ENCODE results near the gene MED13.
"Not testable (repeated sequence)": the region's sequence is repeated elsewhere in the genome, so short reads cannot be mapped to it uniquely, and the experiment has no call there.

The MED13 gene

DNA sequence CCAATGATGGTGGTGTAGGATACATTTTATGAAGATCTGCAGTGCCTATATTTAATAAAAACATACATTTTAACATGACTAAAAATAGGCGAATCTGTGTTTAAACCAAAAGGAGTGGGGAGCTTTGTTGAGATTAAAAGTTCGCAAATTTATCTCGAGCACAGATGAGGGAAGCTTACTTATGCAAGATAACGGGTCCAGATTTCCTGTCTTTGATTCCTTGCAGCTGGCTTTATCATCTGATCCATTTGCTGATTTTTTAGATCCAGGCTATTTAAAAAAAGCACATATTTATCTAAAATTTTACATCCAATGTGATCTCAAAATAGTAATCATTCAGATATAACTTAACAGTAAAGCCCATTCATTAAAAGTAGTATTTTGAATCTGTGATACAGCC, 80.3 kb downstream of the MED13 start:
- DNase-seq = no peak

DNA sequence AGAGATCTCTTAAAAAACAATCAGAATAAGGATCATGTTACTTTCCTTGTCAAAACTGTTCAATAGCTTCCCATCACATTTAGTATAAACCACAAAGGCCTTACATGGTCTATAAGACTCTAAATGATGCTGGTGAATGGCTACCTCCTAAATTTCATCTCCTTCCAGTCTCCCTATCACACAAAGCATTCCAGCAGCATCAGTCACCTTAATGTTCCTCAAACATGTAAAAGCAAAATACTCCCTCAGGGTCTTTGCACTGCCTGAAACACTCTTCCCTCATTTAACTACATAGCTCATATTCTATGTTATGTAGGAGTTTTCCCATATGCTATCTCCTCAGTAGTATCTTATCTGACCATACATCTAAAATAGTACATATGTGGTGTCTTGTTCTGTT, 83.8 kb downstream of the MED13 start:
- no peak for DNase-seq

DNA sequence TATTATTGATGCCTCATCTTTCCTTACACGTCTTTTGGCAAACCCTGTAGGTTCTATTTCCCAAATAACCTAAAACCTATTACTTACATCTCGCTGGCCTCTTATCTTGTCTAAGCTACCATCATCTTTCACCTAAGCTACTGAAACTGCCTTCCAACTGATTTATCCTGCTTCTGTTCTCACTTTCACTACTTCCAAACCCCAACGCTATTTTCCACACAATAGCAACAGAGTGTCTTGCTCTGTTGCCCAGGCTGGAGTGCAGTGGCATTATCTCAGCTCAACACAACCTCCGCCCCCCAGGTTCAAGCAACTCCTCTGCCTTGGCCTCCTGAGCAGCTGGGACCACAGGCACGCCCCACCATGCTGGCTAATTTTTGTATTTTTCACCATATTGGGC, 84.5 kb downstream of the MED13 start:
- DNase-seq = no peak

DNA sequence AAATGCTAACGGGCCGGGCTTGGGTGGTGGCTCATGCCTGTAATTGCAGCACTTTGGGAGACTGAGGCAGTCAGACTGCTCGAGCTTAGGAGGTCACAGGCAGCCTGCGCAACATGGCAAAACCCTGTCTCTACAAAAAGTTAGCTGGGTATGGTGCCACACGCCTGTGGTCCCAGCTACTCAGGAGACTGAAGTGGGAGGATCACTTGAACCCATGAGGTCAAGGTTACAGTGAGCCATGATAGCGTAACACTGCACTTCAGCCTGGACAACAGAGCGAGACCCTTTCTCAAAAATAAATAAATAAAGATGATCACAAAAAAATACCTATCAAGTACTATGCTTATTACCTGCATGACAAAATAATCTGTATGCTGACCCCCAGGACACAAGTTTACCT, 91.0 kb downstream of the MED13 start:
- no peak for DNase-seq

DNA sequence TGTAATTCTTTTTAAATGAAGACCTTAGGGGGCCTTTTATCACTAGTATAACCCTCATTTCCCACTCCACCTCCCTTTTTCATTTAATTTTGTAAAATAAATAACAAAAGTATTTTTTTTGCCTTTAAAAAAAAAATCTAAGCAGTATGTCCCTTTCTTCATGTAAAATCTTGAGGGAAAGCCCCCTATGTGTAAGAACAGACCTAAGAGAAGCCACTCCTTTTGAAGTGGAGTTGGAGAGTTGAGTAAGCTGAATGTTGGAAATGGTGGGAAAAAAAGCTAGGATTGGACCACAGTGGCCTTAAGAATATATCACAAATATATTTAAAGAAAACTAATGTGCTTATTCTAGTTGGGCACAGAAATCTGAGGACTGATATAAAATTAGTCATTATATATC, 92.8 kb downstream of the MED13 start:
- DNase-seq = no peak

DNA sequence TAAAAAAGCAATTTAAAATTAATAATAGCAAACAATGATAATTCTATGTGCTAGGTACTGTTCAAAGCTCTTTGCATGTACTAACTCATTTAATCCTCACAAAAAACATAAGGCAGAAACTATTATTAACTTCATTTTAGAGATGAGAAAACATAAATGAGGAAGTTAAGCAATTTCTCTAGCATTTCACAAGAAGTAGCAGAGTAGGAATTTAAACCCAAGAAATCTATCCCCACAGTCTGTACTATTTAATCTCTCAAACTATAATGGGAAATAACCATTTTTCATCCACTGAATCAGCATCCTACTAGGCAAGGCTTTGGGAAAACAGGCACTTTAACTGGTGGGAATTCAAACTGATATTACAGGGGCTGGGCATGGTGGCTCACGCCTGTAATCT, 95.0 kb downstream of the MED13 start:
- DNase-seq = no peak

DNA sequence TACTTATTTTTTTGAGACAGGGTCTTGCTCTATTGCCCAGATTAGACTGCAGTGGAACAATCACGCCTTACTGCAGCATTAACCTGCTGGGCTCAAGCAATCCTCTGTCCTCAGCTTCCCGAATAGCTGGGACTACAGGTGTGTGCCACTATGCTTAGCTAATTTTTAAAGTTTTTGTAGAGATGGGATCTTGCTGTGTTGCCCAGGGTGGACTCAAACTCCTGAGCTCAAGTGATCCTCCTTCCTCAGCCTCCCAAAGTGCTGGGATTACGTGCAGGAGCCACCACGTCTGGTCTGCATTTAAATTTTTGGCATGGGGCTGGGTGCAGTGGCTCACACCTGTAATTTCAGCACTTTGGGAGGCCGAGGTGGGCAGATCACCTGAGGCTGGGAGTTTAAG, 96.3 kb downstream of the MED13 start:
- DNase-seq = no peak

DNA sequence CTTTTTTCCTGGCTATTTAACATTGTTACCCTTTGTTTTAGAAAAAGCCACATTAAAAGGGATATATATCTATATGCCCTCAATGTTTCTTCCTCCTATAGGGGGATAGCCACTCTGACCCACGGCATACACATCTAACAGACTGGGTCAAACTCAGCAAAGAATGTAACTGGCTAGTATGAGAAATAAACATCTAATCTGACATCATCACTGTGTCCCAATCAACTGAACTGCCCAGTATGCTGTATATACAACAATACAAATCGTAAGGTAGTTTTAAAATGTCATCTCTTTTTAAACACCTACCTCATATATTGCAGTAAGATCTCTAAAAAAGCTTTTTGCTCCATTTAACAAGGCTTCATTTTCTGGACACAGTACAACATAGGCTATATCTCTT, 97.3 kb downstream of the MED13 start:
- no peak for DNase-seq

DNA sequence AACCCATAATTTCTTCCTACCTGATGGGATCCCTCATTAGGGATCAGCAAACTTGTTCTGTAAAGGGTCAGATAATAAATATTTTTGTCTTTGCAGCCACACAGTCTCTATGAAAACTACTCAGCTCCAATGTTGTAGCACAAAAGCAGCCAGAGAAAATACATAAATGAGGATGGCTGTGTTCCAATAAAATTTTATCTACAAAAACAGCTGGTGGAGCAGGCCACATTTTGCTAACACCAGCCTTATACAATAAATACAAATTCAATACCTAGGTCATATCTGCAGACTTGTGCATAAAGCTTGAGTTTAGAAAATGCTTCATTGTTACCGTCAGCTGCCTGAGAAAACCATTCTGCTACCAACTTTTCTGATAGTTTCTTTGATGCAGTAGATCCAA, 98.9 kb downstream of the MED13 start:
- no peak for DNase-seq

DNA sequence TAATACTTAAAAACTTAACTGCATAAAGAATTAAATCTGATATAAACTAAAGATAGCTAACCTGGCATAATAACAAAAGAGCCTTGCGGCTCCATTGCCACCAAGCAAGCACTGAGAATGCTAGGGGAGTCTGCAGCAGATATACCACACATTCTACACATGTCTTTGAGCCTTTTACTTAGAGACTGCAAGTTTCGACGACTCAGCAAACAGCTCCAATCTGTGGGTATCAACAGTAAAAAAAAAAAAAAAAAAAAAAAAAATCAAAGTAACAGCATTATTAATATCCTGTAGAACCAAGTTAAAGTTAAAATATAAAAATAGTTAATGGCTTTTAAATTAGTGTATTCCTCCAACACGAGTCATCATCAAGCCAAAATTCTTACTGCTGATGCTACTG, 109.5 kb downstream of the MED13 start:
- DNase-seq = no peak

DNA sequence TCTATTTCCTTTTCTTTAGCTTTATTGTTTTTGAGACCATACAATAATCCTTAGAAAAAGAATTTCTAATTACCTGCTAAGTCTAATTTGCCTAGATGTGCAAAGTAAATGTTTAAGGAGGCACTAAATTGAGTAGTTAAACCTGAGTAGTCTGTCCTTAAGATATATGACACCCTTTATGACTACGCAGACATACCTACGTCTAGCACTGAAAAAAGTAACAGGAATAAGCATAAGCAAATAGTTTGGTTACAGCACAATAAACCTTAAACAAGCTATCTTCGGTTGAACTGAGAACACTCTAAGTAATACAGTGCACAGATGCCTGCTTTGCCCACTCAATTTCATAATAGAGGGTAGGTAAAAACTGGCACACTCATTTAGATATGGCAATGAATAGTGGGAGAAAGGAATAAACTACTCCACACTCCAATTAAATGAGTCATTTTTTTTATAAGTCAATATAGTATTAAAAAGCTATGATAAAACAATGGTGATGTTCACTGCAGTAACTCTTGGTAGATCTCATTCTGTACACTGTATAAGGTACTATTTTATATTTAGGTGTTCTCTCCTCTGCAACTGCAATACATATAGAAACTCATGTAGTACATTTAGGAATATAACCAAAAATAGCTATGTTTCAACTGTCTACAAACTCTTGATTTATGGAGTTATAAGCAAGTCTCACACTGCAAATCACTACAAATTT, 117.6 kb downstream of the MED13 start:
- DNase-seq = no peak

DNA sequence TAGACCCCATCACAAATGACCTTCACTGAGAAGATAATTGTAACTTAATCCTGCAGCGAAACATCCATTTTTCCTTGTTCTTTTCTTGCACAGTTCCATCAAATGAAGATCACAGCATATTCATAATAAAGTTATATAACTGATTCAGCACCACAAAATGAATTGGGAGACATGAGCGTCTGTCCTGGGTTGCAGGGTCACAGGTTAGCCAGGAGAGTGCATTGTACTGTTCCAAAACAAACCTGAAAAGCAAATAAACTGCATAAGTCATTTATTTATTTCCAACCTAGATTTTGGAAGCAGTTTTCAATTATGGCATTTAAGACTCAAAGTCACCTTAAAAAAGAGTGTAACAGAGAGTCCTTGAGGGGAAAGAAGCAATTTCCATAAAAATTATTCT, 118.7 kb downstream of the MED13 start:
- DNase-seq = no peak

DNA sequence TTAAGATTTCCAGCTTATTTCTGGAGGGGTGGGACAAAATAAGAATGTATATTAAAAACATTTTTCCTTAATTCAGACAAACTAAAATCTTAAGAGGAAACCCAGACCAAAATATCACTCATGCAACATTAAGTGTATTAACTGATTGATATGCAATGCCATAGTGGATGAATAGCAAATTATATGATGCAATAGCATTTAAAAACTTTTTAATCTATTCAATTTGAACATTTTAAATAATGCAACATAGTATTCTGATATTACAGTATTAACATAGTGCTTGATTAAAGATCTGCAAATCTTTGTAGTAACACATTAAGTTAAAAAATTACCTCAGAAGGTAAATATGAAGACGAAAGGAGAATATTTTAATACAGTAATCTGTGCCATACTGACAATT, 122.0 kb downstream of the MED13 start:
- DNase-seq = no peak

DNA sequence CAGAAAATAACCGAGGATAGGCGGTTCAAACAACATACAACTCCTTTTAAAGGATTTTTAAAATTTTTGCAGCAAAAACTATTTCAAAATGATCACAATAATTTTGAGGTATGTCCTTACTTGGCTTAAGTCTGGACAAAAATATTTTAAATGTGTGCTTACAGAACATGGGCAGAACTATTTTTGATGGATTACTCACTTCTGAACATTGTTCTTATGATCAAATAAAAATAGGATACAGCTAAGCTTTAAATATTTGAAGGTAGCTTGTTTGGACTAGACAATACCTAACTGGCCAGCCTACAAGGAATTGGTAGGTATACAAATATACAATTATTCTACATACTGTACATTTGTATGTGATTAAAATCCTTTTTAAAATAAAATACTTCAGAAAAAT, 123.0 kb downstream of the MED13 start:
- no peak for DNase-seq

DNA sequence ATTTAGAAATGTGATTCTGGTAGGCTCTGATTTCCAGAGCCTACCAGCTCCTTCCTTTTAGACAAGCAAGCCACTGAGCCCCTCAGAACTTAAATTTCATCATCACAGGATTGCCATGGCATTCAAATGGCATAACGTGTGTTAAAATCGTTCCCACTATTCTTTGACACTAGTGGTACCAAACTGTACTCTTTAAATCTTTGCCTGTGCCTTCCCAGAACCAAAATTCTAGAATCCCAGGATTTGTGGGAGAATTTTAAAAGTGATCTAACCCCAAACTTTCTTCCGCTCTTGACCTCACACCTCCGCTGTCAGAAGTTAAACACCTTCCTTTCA, 137.0 kb downstream of the MED13 start:
- no peak for DNase-seq

DNA sequence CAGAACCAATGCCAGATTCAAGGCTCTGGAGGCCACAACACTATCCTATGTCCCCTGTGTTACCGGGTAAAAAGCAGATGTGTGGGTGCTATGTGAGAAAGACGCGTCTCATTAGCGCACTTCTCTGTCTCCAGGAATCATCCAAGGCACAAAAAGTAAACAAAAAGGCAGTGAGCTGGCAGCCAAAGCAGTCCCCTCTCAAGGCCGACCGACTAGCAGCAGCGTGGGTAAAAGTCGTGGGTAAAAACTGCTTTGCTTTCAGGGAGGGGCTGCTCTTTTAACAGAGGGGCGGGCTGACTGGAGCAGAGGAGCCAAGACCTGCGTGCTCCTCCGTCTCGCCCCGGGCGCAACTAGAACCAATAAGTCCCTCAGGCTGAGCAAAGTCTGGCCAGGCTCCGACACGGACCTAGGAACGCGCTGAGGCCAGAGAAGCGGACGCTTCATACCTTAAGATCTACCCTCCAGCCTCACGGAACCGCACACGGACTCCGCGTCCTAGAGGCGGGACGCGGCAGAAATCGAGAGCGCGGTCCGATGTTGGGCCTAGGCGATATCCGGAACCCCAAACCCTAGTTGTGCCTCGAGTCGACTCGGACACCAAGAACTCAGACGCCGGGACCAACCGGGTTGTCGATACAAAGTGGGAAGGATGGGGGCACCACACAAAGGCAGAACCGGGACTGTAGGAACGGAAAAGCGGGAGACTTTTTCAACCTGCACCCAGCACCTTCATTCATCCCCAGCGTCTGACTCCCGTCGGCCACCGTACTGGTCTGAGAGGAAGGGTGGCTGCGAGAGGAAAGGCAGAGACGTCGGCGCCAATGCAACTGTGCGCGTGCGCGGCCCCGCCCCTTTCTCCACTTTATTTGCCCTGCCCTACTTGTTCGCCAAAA, 137.6 kb downstream of the MED13 start, which contains the start of gene INTS2:
INTS2 (minus strand) TSS at position 775 of the 893 bp plus-strand sequence. CDS start 1,338 bp downstream, outside the sequence.
- DNase-seq = peak; percentile 92

DNA sequence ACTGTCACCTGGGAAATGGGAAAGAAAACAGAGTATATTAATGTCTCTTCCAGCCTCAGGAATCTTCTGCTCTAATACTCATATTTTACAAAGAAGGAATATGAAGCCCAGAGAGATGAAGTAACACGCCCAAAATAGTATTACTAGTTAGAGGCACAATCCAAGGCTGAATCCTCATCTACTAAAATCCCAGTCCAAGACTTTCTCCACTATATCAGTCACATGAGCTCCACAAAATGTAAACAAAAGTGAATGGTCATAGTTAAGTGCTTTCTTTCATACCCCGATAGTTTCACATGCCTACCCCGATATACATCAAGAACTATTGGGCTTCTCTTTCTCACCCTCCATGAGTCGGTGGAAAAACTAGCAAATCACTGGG, 138.3 kb downstream of the MED13 start:
- no peak for DNase-seq

DNA sequence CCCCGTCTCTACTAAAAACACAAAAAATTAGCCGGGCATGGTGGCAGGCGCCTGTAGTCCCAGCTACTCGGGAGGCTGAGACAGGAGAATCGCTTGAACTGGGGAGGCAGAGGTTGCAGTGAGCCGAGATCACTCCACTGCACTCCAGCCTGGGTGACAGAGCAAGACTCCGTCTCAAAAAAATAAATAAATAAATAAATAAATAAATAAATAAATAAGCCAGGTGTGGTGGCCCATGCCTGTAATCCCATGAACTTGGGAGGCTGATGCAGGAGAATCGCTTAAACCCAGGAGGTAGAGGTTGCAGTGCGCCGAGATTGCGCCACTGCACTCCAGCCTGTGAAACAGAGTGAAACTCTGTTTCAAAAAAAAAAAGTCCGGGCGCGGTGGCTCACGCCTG, 149.9 kb downstream of the MED13 start:
- DNase-seq = not testable (repeated sequence)

DNA sequence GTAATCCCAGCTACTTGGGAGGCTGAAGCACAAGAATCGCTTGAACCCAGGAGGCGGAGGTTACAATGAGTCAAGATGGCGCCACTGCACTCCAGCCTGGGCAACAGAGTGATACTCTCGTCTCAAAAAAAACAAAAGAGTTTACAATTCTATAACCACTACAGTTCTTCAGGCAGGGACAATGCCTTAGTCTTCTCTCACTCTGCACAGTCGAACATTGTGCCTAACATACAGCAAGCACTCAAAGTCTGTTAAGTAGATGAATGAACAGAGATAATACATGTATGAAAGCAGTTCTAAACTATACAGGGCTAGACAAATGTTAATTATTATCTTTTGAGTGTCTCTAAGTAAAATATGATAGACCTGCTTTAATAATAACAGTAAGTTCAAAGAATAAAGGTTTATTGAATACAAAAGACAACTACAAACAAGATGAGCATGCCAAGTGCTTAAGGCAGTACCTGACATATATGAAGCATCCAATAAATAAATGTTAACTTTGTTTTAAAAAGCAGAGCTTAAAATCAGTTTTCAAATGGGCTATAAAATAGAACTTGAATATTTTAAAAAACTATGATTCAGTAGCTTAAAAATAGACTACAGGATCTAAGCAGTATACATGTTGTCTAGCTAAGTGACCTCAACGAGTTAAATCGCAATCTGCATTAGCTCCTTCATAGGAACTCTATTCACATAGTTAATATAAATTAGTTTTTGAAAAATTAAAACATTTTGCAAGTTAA, 156.6 kb downstream of the MED13 start:
- DNase-seq = no peak

DNA sequence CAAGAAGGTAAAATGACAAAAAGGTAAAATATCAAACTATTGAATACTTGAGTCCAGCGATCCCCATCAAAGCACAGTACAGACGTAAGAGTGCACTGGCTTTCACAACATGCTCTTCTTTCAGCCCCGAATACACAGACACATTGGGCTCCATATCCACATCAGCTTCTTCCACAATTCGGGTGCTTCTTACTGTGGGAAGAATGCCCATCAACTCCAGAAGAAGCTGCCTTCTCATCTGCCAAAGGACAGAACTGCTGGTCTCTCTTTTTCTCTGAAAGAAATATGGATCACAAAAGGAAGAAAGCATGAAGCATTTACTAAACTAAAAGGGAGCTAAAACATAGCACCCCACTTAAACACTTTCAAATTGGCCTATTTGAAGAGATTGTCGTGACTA, 157.7 kb downstream of the MED13 start:
- no peak for DNase-seq

DNA sequence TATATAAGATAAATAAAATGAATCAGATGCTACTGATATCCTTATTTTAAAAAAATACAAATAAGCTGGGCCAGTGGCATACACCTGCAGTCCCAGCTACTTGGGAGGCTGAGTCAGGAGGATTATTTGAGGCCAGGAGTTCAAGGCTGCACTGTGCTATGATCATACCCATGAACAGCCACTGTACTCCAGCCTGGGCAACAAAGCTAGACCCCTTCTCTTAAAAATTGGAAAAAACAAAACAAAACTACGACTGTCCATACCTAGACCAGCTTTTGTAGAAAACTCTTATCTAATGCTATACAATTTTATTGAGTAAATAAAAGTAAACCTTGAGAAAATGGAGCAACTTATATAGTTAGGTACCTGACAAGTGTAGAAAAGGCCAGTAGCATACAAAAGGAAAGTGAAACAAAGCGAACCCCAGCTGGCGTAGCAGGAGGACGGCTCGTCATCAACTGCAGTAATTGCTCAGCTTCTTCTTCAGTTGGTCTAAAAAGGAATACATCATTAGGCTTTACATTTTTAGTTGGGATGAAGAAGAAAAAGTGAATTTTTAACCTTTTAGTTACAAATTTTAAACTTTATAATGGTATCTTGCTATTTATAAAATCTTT, 160.9 kb downstream of the MED13 start:
- no peak for DNase-seq

DNA sequence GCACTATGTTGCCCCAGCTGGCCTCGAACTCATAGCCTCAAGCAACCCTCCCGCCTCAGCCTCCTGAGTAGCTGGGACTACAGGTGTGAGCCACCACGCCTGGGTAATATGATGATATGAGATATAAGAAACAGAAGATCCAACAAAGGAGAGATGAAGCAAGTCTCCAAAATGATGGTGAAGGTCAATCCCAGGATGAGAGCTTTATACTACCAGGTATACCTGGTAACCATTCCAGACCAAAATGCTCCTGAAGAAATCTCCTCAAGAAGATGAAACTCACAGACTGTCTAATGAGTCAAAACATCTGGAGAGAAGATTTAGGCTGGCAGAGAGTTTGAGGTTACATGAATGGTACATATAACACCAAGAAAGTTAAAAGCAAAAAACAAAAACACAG, 161.8 kb downstream of the MED13 start:
- no peak for DNase-seq

DNA sequence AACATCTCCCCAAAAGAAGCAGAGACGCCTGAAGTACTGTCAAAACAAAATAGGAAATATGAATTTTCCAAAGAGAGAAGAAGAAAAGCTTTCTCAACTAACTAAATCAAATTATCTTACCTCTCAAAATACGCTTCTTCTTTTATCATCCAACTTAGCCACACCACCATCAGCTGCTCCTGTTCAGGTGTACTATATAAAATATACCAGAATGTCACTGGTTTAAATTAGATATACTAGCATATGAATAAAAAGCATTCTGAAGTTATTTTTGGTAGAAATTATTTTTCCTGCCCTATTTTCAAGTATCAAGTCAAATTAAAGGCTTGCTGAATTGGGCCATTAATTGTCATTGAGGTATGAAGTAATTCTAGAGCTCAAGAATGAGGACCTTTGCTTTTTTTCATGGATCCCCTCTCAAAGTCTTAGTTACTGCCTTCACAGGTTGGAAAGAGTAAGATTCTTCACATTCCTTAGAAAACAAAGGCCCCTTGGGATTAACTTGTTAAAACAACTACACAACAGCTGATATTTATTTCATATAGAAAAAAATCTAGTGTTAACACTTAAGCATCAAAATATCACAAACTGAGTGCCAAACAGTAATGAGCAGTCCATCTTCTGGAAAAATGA, 167.4 kb downstream of the MED13 start:
- DNase-seq = no peak
